ENCODE data around the gene TP73.

Gene TP73

DNA sequence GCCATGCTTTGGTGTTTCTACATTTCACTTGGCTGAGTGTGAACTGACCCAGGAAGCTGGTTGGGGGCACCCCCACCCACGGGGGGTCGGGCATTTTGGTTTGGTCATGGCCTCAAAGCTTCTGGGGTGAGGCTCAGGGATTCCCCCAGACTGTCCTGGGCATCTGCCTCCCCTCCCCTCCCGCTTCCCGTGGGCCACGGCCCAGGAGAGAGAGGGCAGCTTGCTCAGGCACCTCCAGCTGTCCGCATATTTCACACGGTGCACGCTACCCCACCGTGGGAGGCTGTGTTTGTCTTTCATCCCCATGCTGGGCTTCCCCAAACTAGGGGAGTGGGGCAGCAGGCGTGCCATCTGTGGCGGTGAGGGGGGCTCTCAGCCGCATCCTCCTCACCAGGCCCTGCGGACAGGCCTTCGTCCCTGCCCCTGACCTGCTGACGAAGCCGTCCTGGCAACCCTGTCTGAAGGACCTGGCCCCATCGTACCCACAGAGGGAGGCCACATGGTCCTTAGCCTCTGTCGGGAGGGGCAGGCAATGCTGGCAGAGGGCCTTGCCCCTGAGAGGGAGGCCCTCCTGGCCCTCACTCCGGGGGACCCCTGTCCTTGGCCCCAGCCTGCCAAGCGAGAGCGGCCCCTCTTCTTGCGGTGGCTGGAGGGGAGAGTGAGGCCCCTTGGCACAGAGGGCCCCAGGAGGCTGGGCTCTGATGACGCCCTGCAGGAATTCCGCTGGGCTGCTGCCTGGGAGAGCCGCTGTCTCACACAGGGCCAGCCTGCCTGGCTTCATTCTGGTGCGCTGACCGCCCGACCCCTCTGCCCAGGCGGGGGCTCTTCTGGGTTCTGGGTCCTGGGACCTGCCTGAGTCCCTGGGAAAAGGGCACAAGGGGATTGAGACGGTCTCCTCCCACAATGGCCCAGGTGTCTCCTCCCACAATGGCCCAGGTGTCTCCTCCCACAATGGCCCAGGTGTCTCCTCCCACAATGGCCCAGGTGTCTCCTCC lies 22.1 kb downstream of the TP73 start:
- no peak for DNase-seq

- DNase-seq: no peak
Observed at GRCh38 chr1:3675436-3675835, 23.1 kb downstream of the TP73 start.

- DNase-seq: no peak
Observed at GRCh38 chr1:3676581-3677470, 24.5 kb downstream of the TP73 start.

DNA sequence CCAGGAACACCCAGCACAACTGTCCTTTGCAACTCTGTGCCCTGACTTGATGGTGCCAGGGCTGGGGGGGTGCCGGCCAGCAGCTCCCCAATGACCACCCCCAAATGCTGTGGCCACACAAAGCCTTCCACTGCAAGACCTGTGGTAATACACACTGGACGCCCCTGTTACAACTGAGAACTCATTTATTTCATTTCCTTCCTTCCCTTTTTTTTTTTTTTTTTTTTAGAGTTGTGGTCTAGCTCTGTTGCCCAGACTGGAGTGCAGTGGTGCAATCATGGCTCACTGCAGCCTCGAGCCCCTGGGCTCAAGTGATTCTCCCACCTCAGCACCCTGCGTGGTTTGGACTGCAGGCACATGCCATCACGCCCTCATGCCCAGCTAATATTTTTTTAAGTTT lies 25.2 kb downstream of the TP73 start:
- DNase-seq: no peak

DNA sequence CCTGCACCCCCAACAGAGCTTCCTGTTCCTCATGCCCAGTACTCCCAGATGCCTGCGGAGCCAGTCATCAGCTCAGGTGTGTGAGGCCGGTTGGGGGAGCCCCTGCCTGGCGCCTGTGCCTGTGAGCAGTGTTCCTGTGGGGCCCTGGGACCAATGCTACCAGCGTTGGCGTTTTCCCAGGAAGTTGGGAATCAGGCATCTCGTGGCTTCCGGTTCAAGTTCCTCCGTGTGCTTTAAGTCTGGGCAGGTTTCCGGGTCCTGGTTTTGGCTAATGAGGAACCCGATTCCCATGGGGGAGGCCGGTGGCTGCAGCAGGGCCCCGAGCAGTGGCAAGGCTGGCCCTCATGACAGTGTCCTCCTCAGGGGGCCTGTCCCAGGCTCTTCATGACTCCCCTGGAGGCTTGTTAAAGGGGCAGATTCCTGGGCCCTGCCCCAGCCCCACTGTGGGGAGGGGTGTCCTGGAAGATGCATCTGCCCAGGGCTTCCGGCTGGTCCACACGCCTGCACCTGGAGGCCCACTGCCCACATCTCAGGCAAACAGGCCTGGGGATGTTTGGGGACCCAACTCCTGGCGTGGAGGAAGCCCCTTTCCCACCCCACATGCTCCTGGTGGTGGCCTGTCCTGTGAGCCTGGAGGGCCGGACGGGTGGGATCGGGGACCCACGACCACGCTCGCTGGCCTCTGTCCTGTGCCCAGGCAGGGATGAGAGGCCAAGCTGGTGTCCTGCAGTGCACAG lies 26.2 kb downstream of the TP73 start:
- no peak for DNase-seq

- DNase-seq: no peak
Observed at GRCh38 chr1:3679098-3679555, 26.8 kb downstream of the TP73 start.

GRCh38 chr1:3679799-3680453 lies 27.6 kb downstream of the TP73 start:
- no peak for DNase-seq

DNA sequence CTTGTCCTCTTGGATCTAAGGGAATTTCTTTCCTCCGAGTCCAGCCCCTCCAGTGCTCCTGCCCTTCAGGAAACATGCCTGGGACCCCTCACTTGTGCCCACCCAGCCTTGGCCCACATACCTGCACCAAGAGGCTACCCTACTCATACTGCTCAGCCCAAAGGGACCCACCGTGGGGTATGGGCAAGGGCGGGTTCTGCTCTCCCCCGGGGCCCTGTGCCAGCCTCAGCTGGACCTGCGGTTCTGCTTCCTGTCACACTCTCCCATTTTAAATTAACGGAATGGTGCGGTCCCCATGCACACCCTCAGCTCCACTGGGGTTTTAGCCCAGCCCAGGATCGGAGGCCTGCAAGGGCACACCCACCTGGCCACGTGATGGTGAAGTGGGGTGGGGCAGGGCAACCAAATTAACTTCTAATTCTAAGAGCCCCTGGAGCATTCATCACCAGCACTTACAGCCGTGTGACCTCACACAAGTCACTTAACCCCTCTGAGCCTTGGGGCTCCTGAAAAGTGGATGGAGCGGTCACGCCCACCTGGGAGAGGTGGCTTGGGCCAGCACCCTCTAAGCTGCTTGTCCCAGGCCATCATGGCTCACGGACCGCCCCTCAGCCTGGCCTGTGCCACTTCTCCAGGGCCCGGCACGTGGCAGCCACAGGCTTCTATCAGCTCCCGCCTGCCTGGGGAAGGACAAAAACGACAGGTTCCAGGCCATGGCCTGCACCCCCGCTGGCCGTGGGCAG lies 28.3 kb downstream of the TP73 start:
- DNase-seq: no peak

- DNase-seq: no peak
Observed at GRCh38 chr1:3681231-3681897, 29.0 kb downstream of the TP73 start.

DNA sequence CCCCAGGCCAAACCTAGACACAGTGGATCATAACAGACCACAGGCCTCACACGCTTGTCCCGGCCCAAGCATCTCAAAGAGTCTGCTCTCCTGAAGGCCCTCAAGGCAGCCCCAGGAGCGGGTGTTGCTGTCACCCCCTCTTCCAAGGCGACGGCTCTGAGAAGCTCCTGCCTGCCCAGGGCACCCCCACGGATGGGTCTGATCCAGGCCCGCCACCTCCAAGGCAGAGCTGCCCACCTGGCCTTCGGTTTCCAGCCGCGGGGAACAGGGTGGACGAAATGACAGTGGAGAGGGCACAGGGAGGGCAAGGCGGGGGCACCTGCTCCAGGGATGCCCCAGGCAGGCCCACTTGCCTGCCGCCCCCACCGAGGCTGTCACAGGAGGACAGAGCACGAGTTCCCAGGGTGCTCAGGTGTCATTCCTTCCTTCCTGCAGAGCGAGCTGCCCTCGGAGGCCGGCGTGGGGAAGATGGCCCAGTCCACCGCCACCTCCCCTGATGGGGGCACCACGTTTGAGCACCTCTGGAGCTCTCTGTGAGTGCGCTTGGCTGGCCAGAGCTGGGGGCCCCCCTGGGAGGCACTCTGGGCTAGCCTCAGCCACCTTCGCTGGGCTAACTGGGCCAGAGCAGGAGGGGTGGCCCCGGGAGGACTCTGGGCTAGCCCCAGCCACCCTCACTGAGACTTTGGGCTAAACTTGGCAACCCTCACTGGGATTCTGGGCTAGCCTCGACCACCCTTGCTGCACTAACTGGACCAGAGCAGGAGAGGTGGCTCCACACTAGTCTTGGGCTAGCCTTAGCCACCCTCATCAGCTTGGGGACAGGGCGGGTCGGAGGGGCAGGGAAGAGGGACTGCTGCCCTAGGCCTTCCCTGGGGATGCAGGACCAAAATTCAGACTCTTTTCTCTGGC lies 29.8 kb downstream of the TP73 start:
- no peak for DNase-seq

GRCh38 chr1:3683197-3683596 lies 30.9 kb downstream of the TP73 start:
- DNase-seq: no peak

- DNase-seq: no peak
Observed at GRCh38 chr1:3683992-3684391, 31.7 kb downstream of the TP73 start.

DNA sequence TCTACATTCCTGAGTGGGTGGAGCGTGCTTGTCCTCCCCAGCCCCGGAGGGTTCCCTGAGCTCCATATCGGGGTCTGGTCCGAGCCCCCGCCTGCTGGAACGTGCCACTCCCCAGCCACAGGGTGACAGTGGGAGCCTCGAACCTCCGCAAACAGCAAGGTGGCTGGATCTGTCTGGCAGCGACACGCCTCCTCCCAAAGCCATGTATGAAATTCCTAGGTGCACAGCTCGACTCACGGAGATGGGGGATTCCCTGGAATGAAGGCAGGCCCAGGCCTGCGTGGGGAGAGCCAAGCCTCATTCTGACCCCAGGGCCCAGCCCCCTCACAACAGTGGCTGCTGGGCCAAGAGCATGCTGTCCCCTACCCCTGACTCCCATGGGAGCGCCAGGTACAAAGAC lies 32.9 kb downstream of the TP73 start:
- no peak for DNase-seq

DNA sequence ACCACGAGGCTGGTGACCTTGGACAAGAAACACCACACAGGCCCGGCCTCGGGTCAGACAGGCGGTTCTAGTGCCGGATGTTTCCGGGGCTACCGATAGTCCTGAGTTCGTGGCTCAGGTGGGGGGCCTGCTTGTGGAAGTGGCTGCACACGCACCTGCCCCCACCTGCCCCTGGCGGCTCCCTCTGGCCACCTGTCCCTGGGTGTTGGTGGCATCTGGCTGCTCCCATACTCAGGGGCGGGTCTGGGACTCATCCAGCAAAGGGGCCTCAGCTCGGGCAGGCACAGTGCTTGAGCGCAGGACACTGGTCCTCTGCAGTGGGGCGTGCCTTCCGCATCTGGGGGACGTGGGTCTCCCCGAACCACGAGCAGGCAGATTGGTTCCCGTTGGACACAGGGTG lies 33.6 kb downstream of the TP73 start:
- DNase-seq: no peak

- DNase-seq: no peak
Observed at GRCh38 chr1:3687504-3687903, 35.2 kb downstream of the TP73 start.

DNA sequence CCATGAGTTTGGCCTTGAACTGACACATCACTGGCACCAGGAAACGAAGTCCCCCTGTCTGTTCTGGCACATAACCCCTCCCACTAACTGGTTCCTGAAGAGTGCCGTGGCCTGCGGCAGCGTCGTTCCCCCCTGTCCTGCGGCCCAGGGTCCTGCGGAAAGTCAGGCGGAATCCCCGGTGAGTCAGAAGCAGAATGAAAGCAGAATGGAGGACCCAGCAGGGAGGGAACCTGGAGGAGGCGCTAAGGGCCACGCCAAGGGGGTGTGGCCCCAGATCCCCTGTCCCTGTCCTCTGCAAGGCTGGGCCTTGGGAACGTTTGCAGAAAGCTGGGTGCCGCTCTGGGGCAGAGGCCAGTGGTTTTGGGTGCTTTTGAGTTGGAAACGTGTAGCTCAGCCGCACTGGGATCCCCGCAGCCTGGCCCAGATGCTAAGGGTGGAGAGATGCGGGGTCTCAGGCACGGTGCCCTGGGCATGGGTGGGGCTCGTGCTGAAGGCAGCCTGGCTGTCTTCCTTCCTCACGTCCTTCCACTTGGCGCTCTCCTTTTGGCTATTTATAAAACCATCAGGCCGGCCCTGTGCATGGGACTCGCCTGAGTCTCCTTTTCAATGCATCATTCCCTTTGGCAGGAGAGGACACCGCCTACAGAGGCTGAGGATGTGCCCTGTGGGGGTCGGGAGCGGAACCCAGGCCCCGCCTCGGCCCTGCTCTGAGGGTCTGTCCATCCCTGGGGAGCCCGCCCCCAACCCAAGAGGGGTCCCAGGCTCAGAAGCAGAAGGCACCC lies 36.2 kb downstream of the TP73 start:
- DNase-seq: no peak

DNA sequence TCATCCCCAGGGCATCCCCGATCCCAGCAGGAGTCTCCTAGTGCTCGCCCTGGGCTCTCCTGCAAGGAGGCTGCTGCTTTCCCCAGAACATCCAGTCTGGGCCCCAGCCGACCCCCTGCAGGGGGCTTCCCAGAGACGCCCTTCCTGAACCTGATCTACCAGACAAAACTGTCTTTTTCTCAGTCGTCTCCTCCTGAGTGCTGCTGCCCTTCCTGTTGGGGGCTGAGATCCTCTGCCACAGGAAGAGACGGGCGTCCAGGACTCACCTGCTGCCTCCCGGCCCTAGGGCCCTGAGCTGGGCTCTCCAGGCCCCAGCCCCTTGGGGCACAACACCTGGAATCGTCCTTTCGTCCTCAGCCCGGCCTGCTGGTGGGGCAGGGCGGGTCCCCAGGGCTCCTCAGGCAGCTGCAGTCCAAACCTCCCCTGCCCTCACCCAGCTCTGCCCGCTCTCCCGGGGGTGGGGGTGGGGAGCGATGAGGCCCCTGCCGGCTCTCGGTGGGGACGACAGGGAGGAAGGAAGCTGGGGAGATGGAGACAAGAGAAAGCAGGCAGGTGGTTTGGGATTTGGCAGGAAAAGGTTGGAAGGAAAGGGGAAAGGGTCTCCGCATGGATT lies 36.9 kb downstream of the TP73 start:
- DNase-seq: no peak

DNA sequence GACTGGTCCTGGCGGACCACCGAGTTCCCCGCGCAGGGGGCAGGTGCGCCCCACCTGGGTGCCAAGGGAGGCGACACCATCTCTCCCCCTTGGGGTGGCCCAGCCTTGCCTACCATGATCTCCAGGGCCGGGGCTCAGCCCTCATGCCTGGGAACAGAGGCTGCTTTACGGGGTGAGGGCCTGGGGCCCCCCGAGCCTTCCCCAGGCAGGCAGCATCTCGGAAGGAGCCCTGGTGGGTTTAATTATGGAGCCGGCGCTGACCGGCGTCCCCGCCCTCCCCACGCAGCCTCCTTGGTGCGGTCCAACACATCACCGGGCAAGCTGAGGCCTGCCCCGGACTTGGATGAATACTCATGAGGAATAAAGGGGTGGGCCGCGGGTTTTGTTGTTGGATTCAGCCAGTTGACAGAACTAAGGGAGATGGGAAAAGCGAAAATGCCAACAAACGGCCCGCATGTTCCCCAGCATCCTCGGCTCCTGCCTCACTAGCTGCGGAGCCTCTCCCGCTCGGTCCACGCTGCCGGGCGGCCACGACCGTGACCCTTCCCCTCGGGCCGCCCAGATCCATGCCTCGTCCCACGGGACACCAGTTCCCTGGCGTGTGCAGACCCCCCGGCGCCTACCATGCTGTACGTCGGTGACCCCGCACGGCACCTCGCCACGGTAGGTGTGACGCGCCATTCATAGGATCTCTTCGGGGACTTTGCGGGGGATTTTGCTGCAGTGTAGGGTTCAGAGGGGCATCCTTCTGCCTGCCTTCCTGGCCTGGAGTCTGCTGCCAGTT lies 38.2 kb downstream of the TP73 start:
- no peak for DNase-seq

Data from stimulated activated naive CD4-positive, alpha-beta T cell treated with Interleukin-2 at 50 U/mL for 16 hours (primary cell).